Neutrophil (primary cell): Measurements from ENCODE around the gene CACHD1.

ENCODE experiments used
- H3K27ac ChIP-seq: fragments of 200-600 bp; sonication (generic); 2 replicates; pipeline ENCODE4 v1.5.1; 2016; ENCODE audit warnings: mild to moderate bottlenecking, moderate library complexity
- H3K27me3 ChIP-seq: fragments of 200-600 bp; sonication (generic); 2 replicates; pipeline ENCODE4 v1.6.0; 2016; ENCODE audit warnings: mild to moderate bottlenecking
- H3K36me3 ChIP-seq: fragments of 200-600 bp; sonication (generic); 2 replicates; pipeline ENCODE4 v1.5.1; 2017
- H3K4me1 ChIP-seq, 2 experiments: fragments of 200-600 bp in 1 of 2; sonication (generic) in 1 of 2; 1 replicate in 1 of 2; 2 replicates in 1 of 2; pipeline versions ENCODE4 v1.5.1 to v1.6.1; 2013 to 2016; ENCODE audit warnings: low read depth in 1 of 2, low read length in 1 of 2, mild to moderate bottlenecking in 1 of 2, moderate library complexity in 1 of 2; ENCODE audit not compliant: control insufficient read depth in 1 of 2, insufficient read depth in 1 of 2
- H3K4me3 ChIP-seq, 2 experiments: fragments of 200-600 bp in 1 of 2; sonication (generic) in 1 of 2; 1 replicate in 1 of 2; 2 replicates in 1 of 2; pipeline ENCODE4 v1.5.1; 2013 to 2016; ENCODE audit warnings: low read depth in 1 of 2, low read length in 1 of 2, mild to moderate bottlenecking in 1 of 2, moderate library complexity in 1 of 2
- H3K9me3 ChIP-seq: fragments of 200-600 bp; sonication (generic); 2 replicates; pipeline ENCODE4 v1.5.1; 2016
- CTCF ChIP-seq: fragments of 200-600 bp; sonication (generic); IDR thresholded peaks from 2 replicates; pipeline ENCODE4 v1.5.1; 2016; ENCODE audit warnings: antibody characterized with exemption

CACHD1 gene

GRCh38 chr1:64539781-64540218 is 69.9 kb downstream of the CACHD1 start:
- Histone ChIP-seq H3K36me3 (no peaks in the 10 kb centered on the region), H3K4me3 (no peak overlapping the region), H3K9me3 (no peaks in the 10 kb centered on the region), H3K27me3 (no peaks in the 10 kb centered on the region), H3K4me1 (no peaks in the 10 kb centered on the region), H3K27ac (no peak overlapping the region)
- no peak for TF ChIP-seq CTCF

DNA sequence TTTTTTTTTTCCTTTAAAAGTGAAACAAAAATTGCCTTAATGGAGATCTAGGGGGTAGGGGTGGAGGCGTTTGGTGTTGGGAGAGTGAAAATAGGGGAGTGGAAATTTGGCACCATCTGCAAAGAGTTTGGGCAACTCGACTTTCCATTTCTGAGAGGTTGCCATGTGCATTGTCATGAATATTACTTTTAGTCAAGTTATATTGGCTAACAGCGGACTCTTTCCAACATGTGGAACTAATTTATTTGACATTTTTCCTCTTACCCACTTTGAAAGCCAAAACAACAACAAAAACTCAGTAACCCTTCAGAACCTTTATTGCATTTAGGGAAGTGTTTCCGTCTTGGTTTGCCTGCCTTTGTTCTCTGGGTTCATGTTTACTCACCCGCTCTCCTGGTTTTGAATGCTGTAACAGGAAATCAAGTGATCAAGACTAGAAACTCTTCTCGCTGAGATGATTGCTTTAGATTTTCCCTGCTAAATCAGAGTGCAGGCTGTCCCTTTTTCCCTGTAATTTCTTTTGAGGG is 70.4 kb downstream of the CACHD1 start:
- TF ChIP-seq CTCF: no peak
- no peaks in the 10 kb centered on the region for H3K4me1 ChIP-seq
- H3K27me3 ChIP-seq: no peaks in the 10 kb centered on the region
- H3K36me3 ChIP-seq: no peaks in the 10 kb centered on the region
- no peaks in the 10 kb centered on the region for H3K9me3 ChIP-seq
- no peak overlapping the region for H3K27ac ChIP-seq
- no peak overlapping the region for H3K4me3 ChIP-seq

- no peaks in the 10 kb centered on the region for H3K9me3 ChIP-seq
- no peak for TF ChIP-seq CTCF
- H3K4me1 ChIP-seq: no peaks in the 10 kb centered on the region
- no peak overlapping the region for H3K4me3 ChIP-seq
- no peak overlapping the region for H3K27ac ChIP-seq
- H3K27me3 ChIP-seq: no peaks in the 10 kb centered on the region
- no peaks in the 10 kb centered on the region for H3K36me3 ChIP-seq
These were observed 72.2 kb downstream of the CACHD1 start for GRCh38 chr1:64542118-64542517.

DNA sequence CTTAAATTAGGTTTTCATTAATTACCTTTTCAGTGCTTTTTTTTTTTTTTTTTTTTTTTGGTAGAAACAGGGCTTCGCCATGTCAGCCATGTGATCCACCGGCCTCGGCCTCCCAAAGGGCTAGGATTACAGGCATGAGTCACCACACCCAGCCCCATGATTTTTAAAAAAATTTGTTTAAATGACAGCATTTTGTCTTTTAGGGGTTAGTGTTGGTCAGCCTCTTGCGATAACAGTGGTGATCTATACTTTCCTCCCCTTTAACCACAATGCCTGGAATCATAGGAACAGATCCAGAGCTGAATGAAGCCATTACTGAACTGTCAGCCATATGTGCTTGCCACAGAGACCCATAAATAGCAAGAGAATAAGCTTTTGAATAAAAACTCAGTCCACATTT is 73.9 kb downstream of the CACHD1 start:
- Histone ChIP-seq H3K27ac (no peak overlapping the region), H3K4me3 (no peak overlapping the region), H3K27me3 (no peaks in the 10 kb centered on the region), H3K4me1 (no peaks in the 10 kb centered on the region), H3K9me3 (no peaks in the 10 kb centered on the region), H3K36me3 (no peaks in the 10 kb centered on the region)
- TF ChIP-seq CTCF: no peak

DNA sequence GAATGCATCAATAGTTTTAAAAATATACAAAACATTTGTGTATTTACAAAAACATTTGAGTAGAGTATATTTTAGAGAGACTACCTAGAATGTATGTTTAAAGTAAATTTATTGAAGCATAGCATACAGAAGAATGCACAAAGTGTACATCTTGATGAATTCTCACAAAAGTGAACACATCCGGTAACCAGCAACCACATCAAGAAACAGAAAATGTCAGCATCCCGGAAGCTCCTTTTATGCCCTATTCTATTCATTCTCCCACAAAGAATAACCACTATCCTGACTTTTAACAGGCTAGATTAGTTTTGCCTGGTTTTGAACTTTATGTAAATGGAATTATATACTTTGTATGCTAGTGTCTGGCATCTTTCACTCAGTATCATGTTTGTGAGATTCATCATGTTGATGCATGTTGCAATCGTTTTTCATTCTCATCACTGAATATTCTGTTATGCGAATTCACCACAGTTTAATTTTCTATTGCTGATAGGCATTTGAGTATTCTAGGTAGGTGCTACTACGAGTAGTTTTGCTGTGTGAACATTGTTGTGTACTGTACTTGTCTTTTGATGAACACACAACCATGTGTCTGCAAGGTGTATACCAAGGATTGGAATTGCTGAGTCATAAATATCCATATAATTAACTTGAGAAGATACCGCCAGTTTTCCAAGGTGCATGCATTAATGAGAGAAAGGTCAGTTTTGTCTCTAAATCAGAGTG is 75.4 kb downstream of the CACHD1 start:
- no peaks in the 10 kb centered on the region for H3K36me3 ChIP-seq
- H3K4me1 ChIP-seq: no peaks in the 10 kb centered on the region
- H3K4me3 ChIP-seq: no peak overlapping the region
- no peak for TF ChIP-seq CTCF
- no peak overlapping the region for H3K27ac ChIP-seq
- no peaks in the 10 kb centered on the region for H3K9me3 ChIP-seq
- H3K27me3 ChIP-seq: no peaks in the 10 kb centered on the region
